GM23248 (cell line): ENCODE data around the gene GPC3.

Experiments
- EZH2 ChIP-seq: fragments of 200-600 bp; sonication (generic); IDR thresholded peaks from 2 replicates; pipeline ENCODE4 v1.6.1; 2018; ENCODE audit warnings: antibody characterized with exemption, mild to moderate bottlenecking; ENCODE audit not compliant: insufficient read depth, poor library complexity, severe bottlenecking
- EZH2phosphoT487 ChIP-seq: fragments of 200-600 bp; sonication (generic); IDR thresholded peaks from 2 replicates; pipeline ENCODE4 v1.6.1; 2018; ENCODE audit warnings: antibody characterized with exemption, moderate library complexity, mild to moderate bottlenecking, low read depth; ENCODE audit not compliant: insufficient read depth

- TF ChIP-seq EZH2 = no peak
- TF ChIP-seq EZH2phosphoT487 = no peak
Measured at GRCh38 chrX:133611676-133612075, 373.7 kb downstream of the GPC3 start.
